ENCODE results near the gene SIT1.

- TF ChIP-seq CTCF (IDR thresholded peaks at IDR 0.05) = no peak
- TF ChIP-seq POLR2A (IDR thresholded peaks at IDR 0.05) = no peak
Observed at GRCh38 chr9:35653611-35654010, 2.9 kb upstream of the SIT1 start.

All from esophagus squamous epithelium (tissue), 4 donors.